IMR-90 (cell line): ENCODE results near the gene EIF5A. TPM values are rescaled to one million over a fixed set of nuclear protein-coding genes. Genes with fewer than 3 reads are reported as not detected.

ENCODE experiments used
- ATAC-seq: fragments of 200-7000 bp; cut with Tn5 transposase; 2 replicates; pipeline ENCODE4 v1.9.1; 2020; ENCODE audit warnings: low read depth, mild to moderate bottlenecking, moderate library complexity
- BruUV-seq: library from RNA; stranded (reverse); fragments of 400-500 nt; replicated peaks from 2 replicates; lab custom pipeline; 2021; lab: Mats Ljungman, UMichigan
- CTCF ChIA-PET: fragments of 300-600 bp; formaldehyde crosslinking; extraction: SDS; loops from one replicate; lab custom pipeline; 2021; ENCODE audit warnings: antibody characterized with exemption; lab: Yijun Ruan, JAX
- POLR2A ChIA-PET: fragments of 300-600 bp; sonication (Branson Sonifier 250); formaldehyde crosslinking; loops from one replicate; lab custom pipeline; 2022; ENCODE audit warnings: antibody characterized with exemption; ENCODE audit not compliant: unreplicated experiment; lab: Charles Lee
- DNase-seq: peaks from one replicate; pipeline ENCODE4 v3.0.0; 2013
- H2AFZ ChIP-seq: replicated peaks from 2 replicates; pipeline ENCODE3; 2013; ENCODE audit warnings: low read length, mild to moderate bottlenecking; ENCODE audit not compliant: poor library complexity
- H2AK5ac ChIP-seq: 2 replicates; pipeline ENCODE4 v1.6.1; 2013; ENCODE audit warnings: low read depth, low read length, inconsistent platforms
- H2AK9ac ChIP-seq: replicated peaks from 2 replicates; pipeline ENCODE3; 2013; ENCODE audit warnings: mild to moderate bottlenecking, low read depth, low read length, moderate library complexity; ENCODE audit not compliant: poor library complexity
- H2BK120ac ChIP-seq: 2 replicates; pipeline ENCODE4 v1.6.1; 2013; ENCODE audit warnings: low read depth, low read length, inconsistent platforms
- H2BK15ac ChIP-seq: 3 replicates; pipeline ENCODE4 v1.6.1; 2013; ENCODE audit warnings: low read depth, low read length, inconsistent platforms
- H2BK20ac ChIP-seq: 2 replicates; pipeline ENCODE4 v1.6.1; 2013; ENCODE audit warnings: low read depth, mild to moderate bottlenecking, inconsistent platforms, low read length, moderate library complexity
- H2BK5ac ChIP-seq: 2 replicates; pipeline ENCODE4 v1.6.1; 2013; ENCODE audit warnings: mild to moderate bottlenecking, low read depth, low read length, inconsistent platforms; ENCODE audit not compliant: poor library complexity, severe bottlenecking
- H3K14ac ChIP-seq: replicated peaks from 2 replicates; pipeline ENCODE4 v1.6.1; 2013; ENCODE audit warnings: low read depth, low read length, inconsistent platforms
- H3K18ac ChIP-seq: 2 replicates; pipeline ENCODE4 v1.6.1; 2013; ENCODE audit warnings: low read depth, low read length, control low read depth
- H3K23ac ChIP-seq: 2 replicates; pipeline ENCODE4 v1.6.1; 2013; ENCODE audit warnings: low read depth, low read length, inconsistent platforms
- H3K27ac ChIP-seq: 2 replicates; pipeline ENCODE4 v1.5.1; 2013; ENCODE audit warnings: mild to moderate bottlenecking, control low read depth, low read length; ENCODE audit not compliant: insufficient read depth
- H3K27me3 ChIP-seq: 2 replicates; pipeline ENCODE4 v1.6.1; 2013; ENCODE audit warnings: low read length; ENCODE audit not compliant: control insufficient read depth, insufficient read depth
- H3K36me3 ChIP-seq: 2 replicates; pipeline ENCODE4 v1.6.1; 2013; ENCODE audit warnings: low read length, mixed read lengths; ENCODE audit not compliant: control insufficient read depth, insufficient read depth
- H3K4ac ChIP-seq: 2 replicates; pipeline ENCODE4 v1.6.1; 2013; ENCODE audit warnings: low read depth, low read length, inconsistent platforms
- H3K4me1 ChIP-seq: 2 replicates; pipeline ENCODE4 v1.6.1; 2013; ENCODE audit warnings: low read length, mixed read lengths; ENCODE audit not compliant: control insufficient read depth, insufficient read depth
- H3K4me2 ChIP-seq: 2 replicates; pipeline ENCODE4 v1.6.1; 2013; ENCODE audit warnings: low read depth, mild to moderate bottlenecking, control low read depth, low read length, moderate library complexity
- H3K4me3 ChIP-seq: 2 replicates; pipeline ENCODE4 v1.5.1; 2013; ENCODE audit warnings: low read depth, mild to moderate bottlenecking, control low read depth, low read length, moderate library complexity; ENCODE audit not compliant: insufficient read depth
- H3K56ac ChIP-seq: 2 replicates; pipeline ENCODE4 v1.6.1; 2013; ENCODE audit warnings: low read length, inconsistent platforms; ENCODE audit not compliant: insufficient read depth; ENCODE audit errors: extremely low read depth
- H3K79me1 ChIP-seq, 2 experiments: 2 replicates each; pipeline ENCODE4 v1.6.1; 2013; ENCODE audit warnings: low read length in 2 of 2, inconsistent platforms in 1 of 2, low read depth in 1 of 2
- H3K9ac ChIP-seq: 2 replicates; pipeline ENCODE4 v1.6.1; 2013; ENCODE audit warnings: low read depth, low read length, control low read depth
- H3K9me1 ChIP-seq: 2 replicates; pipeline ENCODE4 v1.6.1; 2013; ENCODE audit warnings: low read length, inconsistent platforms; ENCODE audit not compliant: insufficient read depth
- H3K9me3 ChIP-seq: 2 replicates; pipeline ENCODE4 v1.6.1; 2013; ENCODE audit warnings: low read length; ENCODE audit not compliant: control insufficient read depth, insufficient read depth
- H4K20me1 ChIP-seq: 2 replicates; pipeline ENCODE4 v1.6.1; 2013; ENCODE audit warnings: low read length, inconsistent platforms; ENCODE audit not compliant: insufficient read depth
- H4K5ac ChIP-seq: 2 replicates; pipeline ENCODE4 v1.6.1; 2013; ENCODE audit warnings: mild to moderate bottlenecking, low read depth, low read length, control low read depth
- H4K8ac ChIP-seq, 2 experiments: 2 replicates each; pipeline ENCODE4 v1.6.1; 2013; ENCODE audit warnings: low read depth in 2 of 2, low read length in 2 of 2, control low read depth in 1 of 2, inconsistent platforms in 1 of 2
- H4K91ac ChIP-seq: 2 replicates; pipeline ENCODE4 v1.6.1; 2013; ENCODE audit warnings: low read depth, low read length, inconsistent platforms; ENCODE audit not compliant: insufficient read depth
- BHLHE40 ChIP-seq: fragments of 150-350 bp; IDR thresholded peaks from 2 replicates; pipeline ENCODE4 v1.6.1; 2016; ENCODE audit warnings: mild to moderate bottlenecking, low read depth, low read length
- CEBPB ChIP-seq: IDR thresholded peaks from 2 replicates; pipeline ENCODE4 v1.6.1; 2012; ENCODE audit warnings: low read depth, low read length, improper control_type of control experiment
- CTCF ChIP-seq: conservative IDR thresholded peaks from 2 replicates; pipeline ENCODE4 v1.5.1; 2012; ENCODE audit warnings: mild to moderate bottlenecking, low read depth, low read length, improper control_type of control experiment
- ELK1 ChIP-seq: fragments of 150-350 bp; IDR thresholded peaks from 2 replicates; pipeline ENCODE4 v1.6.1; 2016; ENCODE audit warnings: low read depth, mild to moderate bottlenecking, low read length, moderate library complexity, borderline replicate concordance
- FOS ChIP-seq: fragments of 150-350 bp; IDR thresholded peaks from 2 replicates; pipeline ENCODE4 v1.6.1; 2016; ENCODE audit warnings: low read depth, low read length
- MAFK ChIP-seq: IDR thresholded peaks from 2 replicates; pipeline ENCODE4 v1.6.1; 2012; ENCODE audit warnings: low read depth, low read length, improper control_type of control experiment
- MAZ ChIP-seq: IDR thresholded peaks from 2 replicates; pipeline ENCODE4 v1.6.1; 2012; ENCODE audit warnings: low read depth, mild to moderate bottlenecking, low read length, improper control_type of control experiment, moderate library complexity, borderline replicate concordance
- MXI1 ChIP-seq: IDR thresholded peaks from 2 replicates; pipeline ENCODE4 v1.6.1; 2012; ENCODE audit warnings: low read depth, mild to moderate bottlenecking, low read length, moderate library complexity, borderline replicate concordance
- POLR2A ChIP-seq: IDR thresholded peaks from 2 replicates; pipeline ENCODE4 v1.6.1; 2012; ENCODE audit warnings: mild to moderate bottlenecking, low read depth, low read length
- RCOR1 ChIP-seq: IDR thresholded peaks from 2 replicates; pipeline ENCODE4 v1.6.1; 2012; ENCODE audit warnings: mild to moderate bottlenecking, low read length, improper control_type of control experiment; ENCODE audit not compliant: insufficient replicate concordance
- USF2 ChIP-seq: fragments of 150-350 bp; IDR thresholded peaks from 2 replicates; pipeline ENCODE4 v1.6.1; 2017; ENCODE audit warnings: mild to moderate bottlenecking, antibody characterized with exemption, low read length, low read depth
- WGBS, 2 experiments: methylation state at CpG; one replicate each; pipeline versions ENCODE4 v1.1.5 to v1.1.7; 2013; ENCODE audit warnings: missing lambda C conversion rate in 2 of 2; ENCODE audit not compliant: insufficient read length in 1 of 2; ENCODE audit errors: extremely low coverage in 2 of 2; 5-methylcytosine and 5-hydroxymethylcytosine counted together
- dilution Hi-C: fragments of 300-500 bp; cut with HindIII; formaldehyde crosslinking; loops from one replicate; pipeline ENCODE4 v1.14.3; 2018; ENCODE audit warnings: low sequenced_read_pairs; ENCODE audit not compliant: unreplicated experiment
- in situ Hi-C: fragments of 300-500 bp; cut with MboI; formaldehyde crosslinking; loops from 3 replicates; pipeline ENCODE4 v1.14.3; 2019; ENCODE audit warnings: low sequenced_read_pairs, inconsistent platforms, mixed read lengths
- intact Hi-C: fragments of 100-400 bp; cut with micrococcal nuclease; formaldehyde crosslinking; loops from 2 replicates; pipeline ENCODE4 v1.10.0; 2022
- polyA plus RNA-seq, 3 experiments: library from polyadenylated mRNA; depleted of rRNA; stranded (reverse); fragments of >200 nt; gene quantifications; 2 replicates each; pipeline ENCODE4 v1.2.3, GENCODE V29; 2012; ENCODE audit warnings: low replicate concordance in 1 of 3
- total RNA-seq: library from RNA; depleted of rRNA; stranded (reverse); fragments of >200 nt; gene quantifications from 2 replicates; pipeline ENCODE4 v1.2.3, GENCODE V29; 2012

The EIF5A gene
- total and polyA plus RNA-seq, 2 of the 4 experiments (the other 2 are of a cell fraction), result 782 to 883 TPM

- Histone ChIP-seq H2BK15ac (no peak overlapping the region), H4K20me1 (no peaks in the 10 kb centered on the region), H3K14ac (no peak overlapping the region), H2BK20ac (no peak overlapping the region), H2BK5ac (no peak overlapping the region), H2AFZ (peak overlapping the region; percentile 23), H3K4me2 (no peak overlapping the region), H3K36me3 (peaks cover 27% of the 10 kb centered on the region), H3K27me3 (peaks cover 13% of the 10 kb centered on the region; the same call in 1 of the 2 replicates), H3K23ac (no peak overlapping the region), H4K5ac (no peak overlapping the region), H3K4me3 (no peak overlapping the region), H4K8ac (no peak overlapping the region), H3K4me1 (peaks cover 8% of the 10 kb centered on the region), H3K56ac (no peak overlapping the region), H3K9ac (no peak overlapping the region), H3K9me1 (peaks cover 10% of the 10 kb centered on the region), H2AK9ac (peak overlapping the region; percentile 71), H3K79me1 (peaks cover 0 to 6% of the 10 kb centered on the region in 2 experiments; a peak in 1 of 4 replicates), H2AK5ac (no peak overlapping the region), H3K9me3 (no peaks in the 10 kb centered on the region), H3K4ac (no peak overlapping the region), H4K91ac (no peak overlapping the region), H3K18ac (no peak overlapping the region), H2BK120ac (no peak overlapping the region), H3K27ac (no peak overlapping the region)
- no peak for DNase-seq
- no CpG with 5 or more reads among the region's 4 CpGs for WGBS, 2 experiments
- dilution Hi-C loops, result no loop called here
- ChIA-PET CTCF (no interaction called here), POLR2A (no interaction called here)
- TF ChIP-seq POLR2A (no peak), CEBPB (no peak), FOS (no peak), CTCF (no peak), MAFK (no peak), MXI1 (no peak), MAZ (no peak), USF2 (no peak), RCOR1 (no peak), ELK1 (no peak), BHLHE40 (no peak)
- BruUV-seq, result no TSS peak
- in situ Hi-C loops, result no loop called here
- intact Hi-C loops, result no loop called here
- no peak for ATAC-seq
Measured at GRCh38 chr17:7260151-7260550, 47.3 kb upstream of the EIF5A start.
